ENCODE measurements around the gene EIF2B1.

DNA sequence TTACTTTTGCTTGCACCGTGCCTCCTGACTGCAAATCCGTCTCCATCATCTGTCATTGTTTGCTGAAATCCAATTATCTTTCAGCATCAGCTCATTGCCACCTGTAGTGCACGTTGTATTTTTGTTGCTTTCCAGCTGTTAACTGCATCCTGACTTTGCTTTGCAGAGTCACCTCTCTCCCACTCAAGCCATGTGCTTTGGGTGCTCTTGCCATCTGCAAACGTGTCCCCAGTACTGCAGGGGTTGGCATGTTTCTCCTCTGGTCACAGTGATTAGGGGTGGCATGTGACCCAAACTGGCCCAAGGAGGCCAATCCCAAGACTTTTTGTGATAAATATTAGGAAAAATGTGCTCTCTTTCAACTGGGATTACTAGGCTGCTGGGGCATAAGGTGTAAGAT, 59.6 kb downstream of the EIF2B1 start:
- TF ChIP-seq CTCF (conservative IDR thresholded peaks at IDR 0.05 in 1 of 2, IDR thresholded peaks at IDR 0.05 in 1 of 2; ENCODE audit: low read depth in 1 of 2, low read length in 2 of 2) (no peak), EZH2 (IDR thresholded peaks at IDR 0.05; ENCODE audit: low read length, missing control alignments) (no peak)

Data from fibroblast of lung (primary cell).